HG03354 (cell line): Measurements from ENCODE around the gene MELTF.

Experiments
- ATAC-seq: cut with Tn5 transposase; IDR thresholded peaks from one replicate; pipeline ENCODE4 v1.9.1; 2021; ENCODE audit warnings: mild to moderate bottlenecking; ENCODE audit not compliant: unreplicated experiment, poor library complexity, severe bottlenecking

Gene MELTF

GRCh38 chr3:196971094-196971698 is 58.4 kb downstream of the MELTF start:
- ATAC-seq, result no peak

GRCh38 chr3:196970547-196971093 is 59.0 kb downstream of the MELTF start:
- ATAC-seq, result no peak

GRCh38 chr3:196969660-196970546 is 59.7 kb downstream of the MELTF start:
- ATAC-seq, result peak; percentile 71

GRCh38 chr3:196969134-196969659 is 60.4 kb downstream of the MELTF start:
- peak; percentile 52 for ATAC-seq

GRCh38 chr3:196968233-196969133 is 61.1 kb downstream of the MELTF start, which contains the start of gene PIGZ:
TSS of gene PIGZ (minus strand) at chr3:196968833. CDS start at chr3:196952031, 16,802 bp downstream.
- ATAC-seq, result peak; percentile 68

GRCh38 chr3:196967412-196968232 is 62.0 kb downstream of the MELTF start:
- ATAC-seq, result no peak

- ATAC-seq, result no peak
Observed at GRCh38 chr3:196966526-196967401, 62.9 kb downstream of the MELTF start.

GRCh38 chr3:196965804-196966173 is 63.8 kb downstream of the MELTF start:
- no peak for ATAC-seq

- ATAC-seq, result no peak
Observed at GRCh38 chr3:196965112-196965803, 64.4 kb downstream of the MELTF start.

GRCh38 chr3:196963631-196963953 is 66.0 kb downstream of the MELTF start:
- no peak for ATAC-seq

- ATAC-seq, result no peak
Observed at GRCh38 chr3:196962930-196963630, 66.5 kb downstream of the MELTF start.

- ATAC-seq, result no peak
Observed at GRCh38 chr3:196962108-196962929, 67.3 kb downstream of the MELTF start.

- no peak for ATAC-seq
Observed at GRCh38 chr3:196954832-196955231, 74.8 kb downstream of the MELTF start.
